Breast epithelium (tissue), 3 donors: ENCODE measurements around the gene KCNA3.

Experiments
- CTCF ChIP-seq, 3 donors: fragments of 450-650 bp; IDR thresholded peaks; one replicate each; pipeline ENCODE4 v1.5.1; 2016 to 2017; ENCODE audit warnings: antibody characterized with exemption in 3 of 3, mild to moderate bottlenecking in 3 of 3, moderate library complexity in 3 of 3
- POLR2A ChIP-seq: fragments of 450-650 bp; IDR thresholded peaks from one replicate; pipeline ENCODE4 v1.6.1; 2016; ENCODE audit warnings: antibody characterized with exemption, mild to moderate bottlenecking, moderate library complexity

GRCh38 chr1:110717179-110717578 lies 42.4 kb upstream of the KCNA3 start:
- TF ChIP-seq CTCF (IDR thresholded peaks at IDR 0.05) (no peak), POLR2A (no peak)
